Urinary bladder (tissue), 4 donors: ENCODE measurements around the gene TNFRSF6B. TPM values are rescaled to one million over a fixed set of nuclear protein-coding genes. Genes with fewer than 3 reads are reported as not detected.

ENCODE experiments used
- DNase-seq: peaks from one replicate; pipeline ENCODE4 v3.0.0-alpha.2; 2015; ENCODE audit errors: extremely low spot score
- H3K27ac ChIP-seq: one replicate; pipeline ENCODE4 v1.5.1; 2013; ENCODE audit warnings: low read depth, mild to moderate bottlenecking, moderate library complexity
- H3K36me3 ChIP-seq: one replicate; pipeline ENCODE4 v1.6.1; 2013; ENCODE audit warnings: mild to moderate bottlenecking, moderate library complexity; ENCODE audit not compliant: insufficient read depth
- H3K4me1 ChIP-seq: one replicate; pipeline ENCODE4 v1.6.1; 2013; ENCODE audit warnings: mild to moderate bottlenecking, moderate library complexity; ENCODE audit not compliant: insufficient read depth
- H3K4me3 ChIP-seq: one replicate; pipeline ENCODE4 v1.5.1; 2013; ENCODE audit warnings: low read depth, low read length
- WGBS: extraction: QIAGEN DNeasy Blood & Tissue Kit; methylation state at CpG from one replicate; pipeline ENCODE4 v1.1.7; 2013; 5-methylcytosine and 5-hydroxymethylcytosine counted together
- polyA plus RNA-seq: library from polyadenylated mRNA; stranded (reverse); fragments of 200-250 nt; gene quantifications from one replicate; pipeline ENCODE4 v1.2.3, GENCODE V29; 2013
- total RNA-seq: library from RNA; depleted of rRNA; stranded (reverse); fragments of >200 nt; gene quantifications from one replicate; pipeline ENCODE4 v1.2.3, GENCODE V29; 2014
- donor health status: healthy with polysubstance abuse.
- donor health status: healthy.

Gene TNFRSF6B
- total and polyA plus RNA-seq, 2 donors: 0.42 to 35.6 TPM

DNA sequence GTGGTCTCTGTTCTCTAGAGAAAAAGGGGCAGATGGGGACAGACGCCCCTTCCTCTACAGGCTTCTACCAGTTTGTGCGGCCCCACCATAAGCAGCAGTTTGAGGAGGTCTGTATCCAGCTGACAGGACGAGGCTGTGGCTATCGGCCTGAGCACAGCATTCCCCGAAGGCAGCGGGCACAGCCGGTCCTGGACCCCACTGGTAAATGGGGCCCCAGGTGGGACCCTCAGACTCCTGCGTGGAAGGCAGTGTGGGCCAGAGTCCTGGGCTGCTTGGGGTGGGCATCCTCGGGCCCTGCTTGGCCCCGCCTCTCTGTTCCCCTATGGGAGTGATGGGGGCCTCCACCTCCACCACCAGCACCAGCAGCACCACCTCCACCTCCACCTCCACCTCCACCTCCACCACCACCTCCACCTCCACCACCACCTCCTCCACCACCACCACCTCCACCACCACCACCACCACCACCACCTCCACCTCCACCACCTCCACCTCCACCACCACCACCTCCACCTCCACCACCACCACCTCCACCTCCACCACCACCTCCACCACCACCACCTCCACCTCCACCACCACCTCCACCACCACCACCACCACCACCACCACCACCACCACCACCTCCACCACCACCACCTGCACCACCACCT lies 3.2 kb upstream of the TNFRSF6B start:
- Histone ChIP-seq H3K4me1 (no peaks in the 10 kb centered on the region), H3K27ac (no peak overlapping the region), H3K4me3 (no peak overlapping the region), H3K36me3 (no peaks in the 10 kb centered on the region)
- DNase-seq: no peak
- WGBS: 78% methylated on average over 10 of the region's 10 CpGs

DNA sequence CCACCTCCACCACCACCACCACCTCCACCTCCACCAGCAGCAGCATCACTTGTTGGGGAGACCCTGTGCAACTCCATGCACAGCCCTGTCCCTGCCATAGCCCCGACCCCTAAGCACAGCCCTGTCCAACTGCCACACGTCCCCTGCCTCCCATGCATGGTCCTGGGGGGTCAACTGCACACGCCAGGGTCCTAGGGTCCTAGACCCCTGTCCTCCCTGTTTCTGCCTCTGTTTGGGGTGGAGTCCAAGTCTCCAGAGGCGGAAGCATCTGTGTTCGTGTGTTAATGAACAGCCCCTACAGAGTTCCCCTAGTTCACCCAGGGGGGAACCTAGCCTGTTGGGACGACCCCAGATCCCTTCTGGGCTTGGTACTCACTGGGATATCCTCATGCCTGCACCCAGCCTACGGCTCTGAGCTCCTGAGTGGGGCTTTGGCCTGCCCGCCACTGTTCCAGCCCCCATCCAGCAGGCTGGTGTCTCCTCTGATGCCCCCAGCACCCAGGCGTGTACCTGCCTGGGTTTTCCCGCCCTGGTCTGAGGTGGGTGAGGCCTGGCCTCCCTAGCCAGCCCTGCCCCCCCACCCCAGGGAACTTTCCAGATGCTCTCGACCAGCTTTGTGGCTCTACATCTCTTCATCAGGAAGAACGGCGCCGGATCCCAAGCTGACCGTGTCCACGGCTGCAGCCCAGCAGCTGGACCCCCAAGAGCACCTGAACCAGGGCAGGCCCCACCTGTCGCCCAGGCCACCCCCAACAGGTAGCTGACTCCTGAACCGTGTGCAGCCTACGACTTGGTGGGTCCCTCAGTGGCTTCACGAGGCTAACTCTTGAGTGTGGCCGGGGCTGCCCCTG lies 2.5 kb upstream of the TNFRSF6B start:
- H3K27ac ChIP-seq: no peak overlapping the region
- no peak overlapping the region for H3K4me3 ChIP-seq
- H3K36me3 ChIP-seq: no peaks in the 10 kb centered on the region
- DNase-seq: no peak
- 92% methylated on average over 21 of the region's 21 CpGs for WGBS
- H3K4me1 ChIP-seq: no peaks in the 10 kb centered on the region

DNA sequence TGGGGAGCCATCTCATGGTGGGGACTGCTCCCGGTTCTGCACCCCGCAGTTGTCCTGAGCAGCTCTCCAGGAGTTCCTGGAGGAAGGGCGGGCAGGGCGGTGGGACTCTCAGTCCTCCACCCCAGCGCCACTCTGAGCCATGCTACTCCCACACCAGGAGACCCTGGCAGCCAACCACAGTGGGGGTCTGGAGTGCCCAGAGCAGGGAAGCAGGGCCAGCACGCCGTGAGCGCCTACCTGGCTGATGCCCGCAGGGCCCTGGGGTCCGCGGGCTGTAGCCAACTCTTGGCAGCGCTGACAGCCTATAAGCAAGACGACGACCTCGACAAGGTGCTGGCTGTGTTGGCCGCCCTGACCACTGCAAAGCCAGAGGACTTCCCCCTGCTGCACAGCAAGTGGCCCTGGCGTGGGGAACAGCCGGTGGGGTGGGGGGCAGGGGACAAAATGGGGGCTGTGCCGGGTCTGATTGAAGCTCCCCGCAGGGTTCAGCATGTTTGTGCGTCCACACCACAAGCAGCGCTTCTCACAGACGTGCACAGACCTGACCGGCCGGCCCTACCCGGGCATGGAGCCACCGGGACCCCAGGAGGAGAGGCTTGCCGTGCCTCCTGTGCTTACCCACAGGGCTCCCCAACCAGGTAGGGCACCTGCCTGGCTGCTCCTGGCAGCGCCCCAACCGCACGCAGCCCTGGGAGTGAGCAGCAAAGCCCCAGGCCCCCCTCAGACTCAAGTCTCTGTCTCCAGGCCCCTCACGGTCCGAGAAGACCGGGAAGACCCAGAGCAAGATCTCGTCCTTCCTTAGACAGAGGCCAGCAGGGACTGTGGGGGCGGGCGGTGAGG lies 1.6 kb upstream of the TNFRSF6B start:
- Histone ChIP-seq H3K4me3 (no peak overlapping the region), H3K4me1 (no peaks in the 10 kb centered on the region)

GRCh38 chr20:63695424-63696305 lies 787 bp upstream of the TNFRSF6B start:
- DNase-seq: no peak
- H3K36me3 ChIP-seq: no peaks in the 10 kb centered on the region

More for the DNA sequence above, 1.6 kb upstream of the TNFRSF6B start:
- Histone ChIP-seq H3K27ac (no peak overlapping the region), H3K36me3 (no peaks in the 10 kb centered on the region)
- WGBS: 88% methylated on average over 37 of the region's 37 CpGs
- DNase-seq: no peak

DNA sequence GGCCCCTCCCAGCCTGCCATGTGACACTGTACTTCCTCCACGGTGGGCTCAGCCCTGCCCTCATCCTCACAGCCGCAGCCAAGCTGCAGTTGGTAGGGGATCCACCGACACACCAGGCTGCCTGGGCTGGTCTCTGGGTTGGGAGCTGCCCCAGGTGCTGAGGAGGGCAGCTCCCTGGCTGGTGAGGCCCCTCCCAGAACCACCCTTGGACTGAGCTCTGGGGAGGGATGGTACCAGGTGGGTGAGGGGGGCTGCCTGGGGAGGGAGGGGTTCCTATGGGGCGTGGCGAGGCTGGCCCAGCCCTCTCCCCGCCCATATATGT lies 185 bp upstream of the TNFRSF6B start:
- no peaks in the 10 kb centered on the region for H3K36me3 ChIP-seq
- no peak for DNase-seq
- no peaks in the 10 kb centered on the region for H3K4me1 ChIP-seq
- H3K4me3 ChIP-seq: no peak overlapping the region
- WGBS: 35% methylated on average over 6 of the region's 6 CpGs
- H3K27ac ChIP-seq: no peak overlapping the region

More at GRCh38 chr20:63695424-63696305, 787 bp upstream of the TNFRSF6B start:
- Histone ChIP-seq H3K27ac (no peak overlapping the region), H3K4me3 (no peak overlapping the region), H3K4me1 (no peaks in the 10 kb centered on the region)
- WGBS: 80% methylated on average over 25 of the region's 25 CpGs

DNA sequence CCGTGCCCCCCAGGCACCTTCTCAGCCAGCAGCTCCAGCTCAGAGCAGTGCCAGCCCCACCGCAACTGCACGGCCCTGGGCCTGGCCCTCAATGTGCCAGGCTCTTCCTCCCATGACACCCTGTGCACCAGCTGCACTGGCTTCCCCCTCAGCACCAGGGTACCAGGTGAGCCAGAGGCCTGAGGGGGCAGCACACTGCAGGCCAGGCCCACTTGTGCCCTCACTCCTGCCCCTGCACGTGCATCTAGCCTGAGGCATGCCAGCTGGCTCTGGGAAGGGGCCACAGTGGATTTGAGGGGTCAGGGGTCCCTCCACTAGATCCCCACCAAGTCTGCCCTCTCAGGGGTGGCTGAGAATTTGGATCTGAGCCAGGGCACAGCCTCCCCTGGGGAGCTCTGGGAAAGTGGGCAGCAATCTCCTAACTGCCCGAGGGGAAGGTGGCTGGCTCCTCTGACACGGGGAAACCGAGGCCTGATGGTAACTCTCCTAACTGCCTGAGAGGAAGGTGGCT lies 960 bp downstream of the TNFRSF6B start:
- DNase-seq: no peak
- WGBS: 62% methylated on average over 7 of the region's 7 CpGs
- Histone ChIP-seq H3K27ac (no peak overlapping the region), H3K36me3 (no peaks in the 10 kb centered on the region), H3K4me3 (no peak overlapping the region), H3K4me1 (no peaks in the 10 kb centered on the region)

DNA sequence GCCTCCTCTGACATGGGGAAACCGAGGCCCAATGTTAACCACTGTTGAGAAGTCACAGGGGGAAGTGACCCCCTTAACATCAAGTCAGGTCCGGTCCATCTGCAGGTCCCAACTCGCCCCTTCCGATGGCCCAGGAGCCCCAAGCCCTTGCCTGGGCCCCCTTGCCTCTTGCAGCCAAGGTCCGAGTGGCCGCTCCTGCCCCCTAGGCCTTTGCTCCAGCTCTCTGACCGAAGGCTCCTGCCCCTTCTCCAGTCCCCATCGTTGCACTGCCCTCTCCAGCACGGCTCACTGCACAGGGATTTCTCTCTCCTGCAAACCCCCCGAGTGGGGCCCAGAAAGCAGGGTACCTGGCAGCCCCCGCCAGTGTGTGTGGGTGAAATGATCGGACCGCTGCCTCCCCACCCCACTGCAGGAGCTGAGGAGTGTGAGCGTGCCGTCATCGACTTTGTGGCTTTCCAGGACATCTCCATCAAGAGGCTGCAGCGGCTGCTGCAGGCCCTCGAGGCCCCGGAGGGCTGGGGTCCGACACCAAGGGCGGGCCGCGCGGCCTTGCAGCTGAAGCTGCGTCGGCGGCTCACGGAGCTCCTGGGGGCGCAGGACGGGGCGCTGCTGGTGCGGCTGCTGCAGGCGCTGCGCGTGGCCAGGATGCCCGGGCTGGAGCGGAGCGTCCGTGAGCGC lies 1.6 kb downstream of the TNFRSF6B start:
- H3K27ac ChIP-seq: no peak overlapping the region
- no peaks in the 10 kb centered on the region for H3K4me1 ChIP-seq
- DNase-seq: no peak
- H3K36me3 ChIP-seq: no peaks in the 10 kb centered on the region
- H3K4me3 ChIP-seq: no peak overlapping the region
- WGBS: 85% methylated on average over 40 of the region's 40 CpGs

GRCh38 chr20:63698739-63699465 lies 2.5 kb downstream of the TNFRSF6B start:
- no peak for DNase-seq
- H3K4me1 ChIP-seq: no peaks in the 10 kb centered on the region

GRCh38 chr20:63699466-63700198 lies 3.2 kb downstream of the TNFRSF6B start:
- H3K4me1 ChIP-seq: no peaks in the 10 kb centered on the region
- DNase-seq: no peak
- WGBS: 78% methylated on average over 24 of the region's 24 CpGs
- no peak overlapping the region for H3K4me3 ChIP-seq
- H3K27ac ChIP-seq: no peak overlapping the region
- no peaks in the 10 kb centered on the region for H3K36me3 ChIP-seq

More at GRCh38 chr20:63698739-63699465, 2.5 kb downstream of the TNFRSF6B start:
- Histone ChIP-seq H3K36me3 (no peaks in the 10 kb centered on the region), H3K4me3 (no peak overlapping the region), H3K27ac (no peak overlapping the region)
- WGBS: 54% methylated on average over 19 of the region's 19 CpGs

DNA sequence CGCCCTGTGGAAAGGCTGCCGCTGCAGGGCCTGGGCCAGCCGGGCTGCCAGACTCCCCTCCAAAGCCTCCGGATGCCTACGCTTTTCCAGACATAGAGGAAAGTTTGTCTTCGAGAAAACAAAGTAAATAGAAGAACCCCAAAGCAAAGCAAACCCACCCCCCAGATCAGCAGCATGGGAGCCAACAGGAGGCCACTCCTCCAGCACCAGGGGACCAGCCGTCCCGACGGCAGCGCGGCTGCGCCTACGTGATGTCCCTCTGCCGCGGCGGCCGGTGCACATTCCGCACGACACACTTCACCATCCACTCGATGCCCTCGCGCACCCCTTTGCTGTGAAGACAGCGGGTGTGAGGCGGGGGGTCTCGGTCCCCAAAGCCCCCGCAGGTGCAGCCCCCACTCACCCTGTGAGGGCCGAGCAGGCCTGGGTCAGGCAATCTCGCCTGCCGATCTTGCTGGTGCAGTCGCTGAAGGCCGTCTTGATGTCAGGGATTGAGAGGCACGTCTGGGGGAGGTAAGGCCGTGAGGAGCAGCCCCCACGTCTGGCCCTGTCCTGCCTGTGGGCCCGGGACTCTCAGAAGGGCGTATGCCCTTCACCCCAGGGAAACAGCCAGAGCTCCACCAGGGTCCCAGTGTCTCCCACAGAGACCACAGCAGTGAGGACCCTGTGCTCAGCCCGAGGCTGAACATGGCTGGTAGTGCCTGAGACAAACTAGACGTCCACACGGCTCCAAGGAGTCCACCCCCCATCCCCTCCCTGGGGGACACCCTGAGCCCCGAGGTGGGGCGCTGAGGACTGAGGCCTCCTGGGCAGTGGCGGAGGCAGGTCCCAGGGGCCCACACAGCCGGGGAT lies 4.0 kb downstream of the TNFRSF6B start:
- H3K27ac ChIP-seq: no peak overlapping the region
- H3K4me1 ChIP-seq: no peaks in the 10 kb centered on the region
- DNase-seq: no peak
- H3K36me3 ChIP-seq: no peaks in the 10 kb centered on the region
- no peak overlapping the region for H3K4me3 ChIP-seq
- WGBS: 84% methylated on average over 43 of the region's 43 CpGs

GRCh38 chr20:63701051-63701328 lies 4.5 kb downstream of the TNFRSF6B start:
- WGBS: 77% methylated on average over 5 of the region's 5 CpGs
- no peaks in the 10 kb centered on the region for H3K4me1 ChIP-seq
- H3K27ac ChIP-seq: no peak overlapping the region
- H3K36me3 ChIP-seq: peaks cover 2% of the 10 kb centered on the region
- no peak overlapping the region for H3K4me3 ChIP-seq
- DNase-seq: no peak
